Gastroesophageal sphincter (tissue), 3 donors: ENCODE measurements around the gene AIFM1.

Experiments used
- CTCF ChIP-seq, 4 experiments: fragments of 200-600 bp in 2 of 4; fragments of 450-650 bp in 2 of 4; sonication (generic) in 1 of 4; IDR thresholded peaks; one replicate each; pipeline ENCODE4 v1.5.1; 2017 to 2019; ENCODE audit warnings: antibody characterized with exemption in 4 of 4, mild to moderate bottlenecking in 2 of 4, moderate library complexity in 2 of 4
- EP300 ChIP-seq: sonication (generic); formaldehyde crosslinking; IDR thresholded peaks from one replicate; pipeline ENCODE4 v1.6.1; 2017; ENCODE audit warnings: antibody characterized with exemption, mild to moderate bottlenecking
- POLR2A ChIP-seq, 2 donors: fragments of 450-650 bp; IDR thresholded peaks; one replicate each; pipeline ENCODE4 v1.6.1; 2017; ENCODE audit warnings: antibody characterized with exemption in 2 of 2, mild to moderate bottlenecking in 2 of 2, moderate library complexity in 1 of 2
- POLR2AphosphoS5 ChIP-seq: sonication (generic); formaldehyde crosslinking; IDR thresholded peaks from one replicate; pipeline ENCODE4 v1.6.1; 2017; ENCODE audit warnings: antibody characterized with exemption

- no peak for TF ChIP-seq POLR2AphosphoS5
- no peak for TF ChIP-seq CTCF (IDR thresholded peaks at IDR 0.05)
- TF ChIP-seq POLR2A (IDR thresholded peaks at IDR 0.05), result no peak
- TF ChIP-seq EP300, result no peak
These were observed 68.0 kb downstream of the AIFM1 start for GRCh38 chrX:130097507-130098209.
